ENCODE measurements around the gene NDRG3.

Gene NDRG3

DNA sequence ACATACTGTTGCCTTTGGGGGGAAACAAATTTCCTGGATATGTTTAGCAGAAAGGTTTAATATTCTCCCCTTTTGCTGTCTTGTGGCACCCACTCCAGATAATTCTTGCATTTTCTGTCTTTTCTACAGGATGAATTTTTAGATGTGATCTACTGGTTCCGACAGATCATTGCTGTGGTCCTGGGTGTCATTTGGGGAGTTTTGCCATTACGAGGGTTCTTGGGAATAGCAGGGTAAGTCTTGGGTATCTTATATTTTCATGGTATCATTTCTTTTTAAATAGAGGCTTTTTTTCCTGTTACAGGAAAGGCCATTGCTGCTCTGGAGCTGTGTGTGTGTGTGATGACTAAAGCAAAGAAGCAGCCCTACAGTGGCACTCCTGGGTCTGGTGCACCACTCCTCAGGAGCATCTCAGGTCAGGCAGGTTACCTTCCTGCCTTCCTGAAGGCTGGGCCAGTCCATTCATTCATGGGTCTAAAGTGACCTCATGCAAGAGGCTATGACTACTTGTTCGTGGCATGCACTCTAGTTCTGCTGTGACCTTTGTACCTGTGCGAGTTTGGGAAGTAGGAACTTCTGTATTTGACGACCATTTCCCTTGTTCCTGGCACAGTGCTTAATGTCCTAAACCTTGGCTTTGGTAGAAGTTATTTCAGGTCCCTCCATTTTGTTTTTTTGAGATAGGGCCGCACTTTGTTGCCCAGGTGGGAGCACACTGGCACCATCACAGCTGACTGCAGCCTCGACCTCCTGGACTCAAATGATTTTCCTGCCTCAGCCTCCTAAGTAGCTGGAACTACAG lies 138.1 kb downstream of the NDRG3 start:
- Histone ChIP-seq H3K27me3 (replicated peaks; ENCODE audit: insufficient read depth, low read length) (no peaks in the 10 kb centered on the region), H3K36me3 (replicated peaks; ENCODE audit: insufficient read depth, low read length) (peaks cover 12% of the 10 kb centered on the region; the same call in 1 of the 2 replicates), H3K4me2 (ENCODE audit: low read depth, low read length) (peak overlapping the region; percentile 58), H3F3A (ENCODE audit: insufficient read depth, low read length) (peaks cover 27% of the 10 kb centered on the region; the same call in 1 of the 2 replicates), H3K4me3 (ENCODE audit: low read length) (peak overlapping the region; percentile 30; the same call in 1 of the 2 replicates), H4K20me1 (ENCODE audit: insufficient read depth, low read length) (no peaks in the 10 kb centered on the region), H3K9ac (ENCODE audit: low read length) (peak overlapping the region; percentile 96; the same call in 1 of the 2 replicates), H2AFZ (ENCODE audit: low read length) (no peak overlapping the region), H3K9me3 (replicated peaks; ENCODE audit: insufficient read depth, low read length) (no peaks in the 10 kb centered on the region), H3K9me2 (replicated peaks; ENCODE audit: insufficient read depth, low read length) (no peaks in the 10 kb centered on the region), H3K79me2 (ENCODE audit: low read length) (peaks cover 57% of the 10 kb centered on the region), H3K4me1 (ENCODE audit: low read length) (peaks cover 14% of the 10 kb centered on the region), H3K27ac (ENCODE audit: low read length) (no peak overlapping the region; the same call in 1 of the 2 replicates)
- no peak for TF ChIP-seq EZH2phosphoT487 (IDR thresholded peaks at IDR 0.05; ENCODE audit: low read length)
- no peak for TF ChIP-seq EZH2 (optimal IDR thresholded peaks at IDR 0.05; ENCODE audit: low read depth, low read length)
- no peak for DNase-seq

DNA sequence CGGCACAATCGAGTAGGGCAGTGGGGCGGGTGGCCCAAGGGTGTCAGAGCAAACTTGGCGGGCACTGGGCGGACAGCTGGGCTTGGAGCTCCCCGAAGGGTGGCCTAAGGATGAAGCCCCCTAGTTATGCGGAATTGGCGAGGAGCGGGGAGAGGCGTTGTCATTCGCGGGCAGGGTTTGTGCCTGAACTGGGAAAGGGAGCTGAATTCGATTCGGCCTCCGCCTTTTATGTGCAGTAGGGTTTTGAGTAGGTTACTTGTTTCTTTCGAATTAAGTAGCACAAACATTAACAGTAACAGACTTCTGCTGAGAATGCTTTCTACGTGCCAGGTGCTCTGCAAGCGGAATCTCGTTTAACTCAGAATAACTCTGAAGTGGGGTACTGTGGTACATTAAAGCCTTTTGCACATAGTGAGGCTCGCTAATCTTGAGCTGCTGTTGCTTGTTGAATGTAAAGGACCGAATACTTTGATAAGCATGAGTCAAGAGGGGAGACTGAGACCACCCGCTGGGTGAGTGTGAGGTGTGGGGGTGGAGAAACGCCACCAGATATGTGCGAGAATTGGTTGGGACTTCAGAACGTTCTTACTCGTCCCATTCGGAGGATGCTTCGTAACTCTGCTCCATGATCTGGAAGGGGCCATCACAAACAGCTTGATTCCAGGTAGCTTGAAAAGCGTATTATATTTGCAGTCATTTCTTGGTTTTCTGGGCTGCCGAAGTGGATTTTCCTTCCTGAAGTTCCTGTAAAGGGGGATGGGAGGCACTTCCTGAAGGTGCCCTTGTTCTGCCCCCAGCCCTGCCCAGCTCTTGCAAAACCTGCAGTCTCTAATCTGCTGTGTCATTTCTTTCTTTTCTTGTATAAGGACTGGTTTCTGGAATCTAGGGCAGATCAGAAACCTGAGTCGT lies 139.5 kb downstream of the NDRG3 start:
- TF ChIP-seq EZH2 (optimal IDR thresholded peaks at IDR 0.05; ENCODE audit: low read depth, low read length) = no peak
- TF ChIP-seq CTCF (IDR thresholded peaks at IDR 0.05; ENCODE audit: low read length) = no peak
- TF ChIP-seq EZH2phosphoT487 (IDR thresholded peaks at IDR 0.05; ENCODE audit: low read length) = no peak

DNA sequence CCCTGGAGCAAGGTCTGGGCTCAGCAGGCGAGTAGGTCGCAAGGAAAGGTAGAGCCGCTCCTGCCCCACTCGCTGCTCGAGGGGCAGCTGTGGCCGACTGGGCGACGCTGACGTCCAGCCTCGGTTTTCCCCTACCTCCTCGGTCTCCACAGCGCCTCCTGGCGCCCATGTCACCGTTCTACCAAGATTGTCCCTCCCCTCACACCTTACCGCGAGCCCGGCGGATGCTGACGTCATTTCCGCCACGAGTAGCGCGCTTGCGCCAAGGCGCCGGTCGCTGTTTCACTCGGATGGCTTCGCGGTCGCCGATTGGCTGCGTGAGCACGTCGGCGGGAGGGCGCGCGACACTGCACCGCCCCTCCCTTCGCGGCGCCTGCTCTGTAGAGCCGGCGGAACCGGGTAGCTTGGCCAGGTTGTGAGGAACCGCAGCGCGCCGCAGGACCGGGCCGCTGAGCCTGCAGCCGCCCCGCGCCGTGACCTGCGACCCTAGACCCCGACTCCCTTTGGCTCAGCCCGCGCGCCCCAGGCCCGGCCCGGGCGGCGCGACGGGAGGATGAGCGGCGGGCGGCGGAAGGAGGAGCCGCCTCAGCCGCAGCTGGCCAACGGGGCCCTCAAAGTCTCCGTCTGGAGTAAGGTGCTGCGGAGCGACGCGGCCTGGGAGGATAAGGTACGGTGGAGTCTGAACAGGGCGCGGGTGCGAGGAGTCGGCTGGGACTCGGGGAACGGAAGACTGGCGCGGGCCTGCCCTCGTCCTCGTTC lies 140.3 kb downstream of the NDRG3 start, which contains the start of gene RAB5IF:
RAB5IF (plus strand) TSS at position 381 of the 759 bp plus-strand sequence; CDS start at position 554, 173 bp downstream.
- DNase-seq = peak; percentile 99
- H3K4me1 ChIP-seq (ENCODE audit: low read length) = peaks cover 14% of the 10 kb centered on the region
- H3K36me3 ChIP-seq (replicated peaks; ENCODE audit: insufficient read depth, low read length) = peaks cover 10% of the 10 kb centered on the region; the same call in 1 of the 2 replicates
- TF ChIP-seq EZH2phosphoT487 (IDR thresholded peaks at IDR 0.05; ENCODE audit: low read length) (no peak), EZH2 (optimal IDR thresholded peaks at IDR 0.05; ENCODE audit: low read depth, low read length) (no peak), CTCF (IDR thresholded peaks at IDR 0.05; ENCODE audit: low read length) (peak; percentile 89)
- no peaks in the 10 kb centered on the region for H3K9me3 ChIP-seq (replicated peaks; ENCODE audit: insufficient read depth, low read length)
- peaks cover 27% of the 10 kb centered on the region; the same call in 1 of the 2 replicates for H3F3A ChIP-seq (ENCODE audit: insufficient read depth, low read length)
- no peaks in the 10 kb centered on the region for H3K27me3 ChIP-seq (replicated peaks; ENCODE audit: insufficient read depth, low read length)
- H2AFZ ChIP-seq (ENCODE audit: low read length) = peak within 1 kb of the TSS; percentile 79
- H3K4me3 ChIP-seq (ENCODE audit: low read length) = peak within 1 kb of the TSS; percentile 97
- no peaks in the 10 kb centered on the region for H3K9me2 ChIP-seq (replicated peaks; ENCODE audit: insufficient read depth, low read length)
- no peaks in the 10 kb centered on the region for H4K20me1 ChIP-seq (ENCODE audit: insufficient read depth, low read length)
- H3K27ac ChIP-seq (ENCODE audit: low read length) = peak within 1 kb of the TSS; percentile 98
- peak within 1 kb of the TSS; percentile 96 for H3K9ac ChIP-seq (ENCODE audit: low read length)
- H3K4me2 ChIP-seq (ENCODE audit: low read depth, low read length) = peak within 1 kb of the TSS; percentile 87
- H3K79me2 ChIP-seq (ENCODE audit: low read length) = peaks cover 43% of the 10 kb centered on the region

More for the DNA sequence above, 139.5 kb downstream of the NDRG3 start:
- Histone ChIP-seq H3K9me3 (replicated peaks; ENCODE audit: insufficient read depth, low read length) (no peaks in the 10 kb centered on the region), H3K79me2 (ENCODE audit: low read length) (peaks cover 47% of the 10 kb centered on the region), H4K20me1 (ENCODE audit: insufficient read depth, low read length) (no peaks in the 10 kb centered on the region), H3F3A (ENCODE audit: insufficient read depth, low read length) (peaks cover 27% of the 10 kb centered on the region; the same call in 1 of the 2 replicates), H3K9me2 (replicated peaks; ENCODE audit: insufficient read depth, low read length) (no peaks in the 10 kb centered on the region), H3K9ac (ENCODE audit: low read length) (peak overlapping the region; percentile 96), H3K27ac (ENCODE audit: low read length) (peak overlapping the region; percentile 98), H3K4me3 (ENCODE audit: low read length) (peak overlapping the region; percentile 97), H3K4me1 (ENCODE audit: low read length) (peaks cover 14% of the 10 kb centered on the region), H3K36me3 (replicated peaks; ENCODE audit: insufficient read depth, low read length) (peaks cover 10% of the 10 kb centered on the region; the same call in 1 of the 2 replicates), H2AFZ (ENCODE audit: low read length) (peak overlapping the region; percentile 53; the same call in 1 of the 2 replicates), H3K4me2 (ENCODE audit: low read depth, low read length) (peak overlapping the region; percentile 58), H3K27me3 (replicated peaks; ENCODE audit: insufficient read depth, low read length) (no peaks in the 10 kb centered on the region)
- peak; percentile 39 for DNase-seq
